GM23338 (cell line): ENCODE data around the gene SORCS2. TPM values are rescaled to one million over a fixed set of nuclear protein-coding genes. Genes with fewer than 3 reads are reported as not detected.

Experiments used
- ATAC-seq: fragments of 200-7000 bp; cut with Tn5 transposase; 3 replicates; pipeline ENCODE4 v1.9.1; 2020
- DNase-seq: peaks from one replicate; pipeline ENCODE4 v3.0.0-alpha.2; 2015; ENCODE audit warnings: low spot score
- H2AFZ ChIP-seq: fragments of 200-600 bp; sonication (generic); 2 replicates; pipeline ENCODE4 v1.8.0; 2016; ENCODE audit warnings: antibody characterized with exemption, mild to moderate bottlenecking, moderate library complexity
- H3F3A ChIP-seq: fragments of 200-600 bp; sonication (generic); replicated peaks from 2 replicates; pipeline ENCODE4 v1.8.0; 2017; ENCODE audit warnings: antibody characterized with exemption, mixed run types, low read depth
- H3K27ac ChIP-seq: fragments of 200-600 bp; sonication (generic); 2 replicates; pipeline ENCODE4 v1.6.1; 2016; ENCODE audit warnings: low read depth
- H3K27me3 ChIP-seq: fragments of 200-600 bp; sonication (generic); 2 replicates; pipeline ENCODE4 v1.8.0; 2016; ENCODE audit warnings: mild to moderate bottlenecking, mixed run types, moderate library complexity; ENCODE audit not compliant: insufficient read depth
- H3K36me3 ChIP-seq: fragments of 200-600 bp; sonication (generic); 2 replicates; pipeline ENCODE4 v1.8.0; 2016; ENCODE audit warnings: mild to moderate bottlenecking; ENCODE audit not compliant: insufficient read depth
- H3K4me1 ChIP-seq: fragments of 200-600 bp; sonication (generic); 2 replicates; pipeline ENCODE4 v1.8.0; 2016; ENCODE audit warnings: mild to moderate bottlenecking, moderate library complexity; ENCODE audit not compliant: insufficient read depth
- H3K4me2 ChIP-seq: fragments of 200-600 bp; sonication (generic); 2 replicates; pipeline ENCODE4 v1.7.1; 2017; ENCODE audit warnings: mixed run types
- H3K4me3 ChIP-seq: fragments of 200-600 bp; sonication (generic); 2 replicates; pipeline ENCODE4 v1.6.1; 2016; ENCODE audit warnings: mixed run types
- H3K79me2 ChIP-seq: fragments of 200-600 bp; sonication (generic); replicated peaks from 2 replicates; pipeline ENCODE4 v1.8.0; 2017; ENCODE audit warnings: mild to moderate bottlenecking; ENCODE audit not compliant: insufficient read depth
- H3K9me2 ChIP-seq: fragments of 200-600 bp; sonication (generic); 2 replicates; pipeline ENCODE4 v1.8.0; 2017; ENCODE audit not compliant: insufficient read depth
- H4K20me1 ChIP-seq: fragments of 200-600 bp; sonication (generic); replicated peaks from 2 replicates; pipeline ENCODE4 v1.8.0; 2017; ENCODE audit warnings: mild to moderate bottlenecking; ENCODE audit not compliant: insufficient read depth
- H3K27ac Mint-ChIP-seq: 2 replicates; pipeline ENCODE4 v1.8.0; 2020; ENCODE audit warnings: inconsistent platforms, mild to moderate bottlenecking, moderate library complexity, mixed read lengths
- H3K27me3 Mint-ChIP-seq: 3 replicates; pipeline ENCODE4 v1.8.0; 2022; ENCODE audit warnings: low read depth, mild to moderate bottlenecking, moderate library complexity, mixed read lengths, inconsistent platforms; ENCODE audit not compliant: insufficient read depth, poor library complexity
- H3K36me3 Mint-ChIP-seq: 3 replicates; pipeline ENCODE4 v1.8.0; 2021; ENCODE audit warnings: low read depth, mild to moderate bottlenecking, inconsistent platforms, moderate library complexity, mixed read lengths
- H3K4me1 Mint-ChIP-seq: 3 replicates; pipeline ENCODE4 v1.8.0; 2020; ENCODE audit warnings: mild to moderate bottlenecking, inconsistent platforms, mixed read lengths
- H3K4me3 Mint-ChIP-seq: 3 replicates; pipeline ENCODE4 v1.8.0; 2021; ENCODE audit warnings: moderate library complexity, mild to moderate bottlenecking, inconsistent platforms, mixed read lengths
- H3K9me3 Mint-ChIP-seq: 3 replicates; pipeline ENCODE4 v1.8.0; 2020; ENCODE audit warnings: moderate library complexity, mild to moderate bottlenecking, inconsistent platforms, mixed read lengths
- CREB1 ChIP-seq: fragments of 250-450 bp; sonication (Bioruptor Pico); IDR thresholded peaks from 2 replicates; pipeline ENCODE4 v1.5.0; 2020; ENCODE audit warnings: low read depth, mild to moderate bottlenecking, moderate library complexity
- EZH2 ChIP-seq: fragments of 200-600 bp; sonication (generic); IDR thresholded peaks from one replicate; pipeline ENCODE4 v1.8.0; 2017; ENCODE audit warnings: antibody characterized with exemption, mild to moderate bottlenecking, low read depth; ENCODE audit not compliant: unreplicated experiment
- EZH2phosphoT487 ChIP-seq: fragments of 200-600 bp; sonication (generic); IDR thresholded peaks from one replicate; pipeline ENCODE4 v1.8.1; 2018; ENCODE audit warnings: antibody characterized with exemption; ENCODE audit not compliant: unreplicated experiment
- JUNB ChIP-seq: IDR thresholded peaks from one replicate; pipeline ENCODE4 v1.6.1; 2016; ENCODE audit warnings: antibody characterized with exemption; ENCODE audit not compliant: unreplicated experiment
- NANOG ChIP-seq: IDR thresholded peaks from 2 replicates; pipeline ENCODE4 v1.6.1; 2016; ENCODE audit warnings: antibody characterized with exemption, borderline replicate concordance
- REST ChIP-seq: IDR thresholded peaks from one replicate; pipeline ENCODE4 v1.6.1; 2018; ENCODE audit warnings: antibody characterized with exemption; ENCODE audit not compliant: unreplicated experiment
- STAT1 ChIP-seq: IDR thresholded peaks from one replicate; pipeline ENCODE4 v1.6.1; 2016; ENCODE audit warnings: antibody characterized with exemption; ENCODE audit not compliant: unreplicated experiment
- ZNF114 ChIP-seq: fragments of 250-450 bp; sonication (Bioruptor Pico); IDR thresholded peaks from 2 replicates; pipeline ENCODE4 v1.5.0; 2020; ENCODE audit warnings: mild to moderate bottlenecking, moderate library complexity
- ZNF331 ChIP-seq: fragments of 250-450 bp; sonication (Bioruptor Pico); IDR thresholded peaks from 2 replicates; pipeline ENCODE4 v1.5.0; 2020; ENCODE audit warnings: low read depth, mild to moderate bottlenecking, moderate library complexity
- polyA plus RNA-seq: library from polyadenylated mRNA; unstranded; fragments of >200 nt; fragmentation: Nextera tagmentation; extraction: Ambion mirVana; gene quantifications from 2 replicates; pipeline ENCODE4 v1.2.1, GENCODE V29; 2016
- total RNA-seq: library from RNA; depleted of rRNA; stranded (reverse); fragments of >200 nt; shearing (Covaris generic); gene quantifications from 2 replicates; pipeline ENCODE4 v1.2.3, GENCODE V29; 2014
- TF ChIP-seq, protein P1 (sequence below), 2 experiments: fragments of 200-600 bp in 1 of 2; sonication (generic) in 1 of 2; conservative IDR thresholded peaks; 2 replicates each; pipeline versions ENCODE4 v1.5.1 to v1.6.1; 2016 to 2017; ENCODE audit warnings: antibody characterized with exemption in 2 of 2, low read depth in 2 of 2, mild to moderate bottlenecking in 2 of 2, moderate library complexity in 1 of 2
- TF ChIP-seq, protein P2 (sequence below): IDR thresholded peaks from 2 replicates; pipeline ENCODE4 v1.6.1; 2016; ENCODE audit warnings: antibody characterized with exemption
- TF ChIP-seq, protein P3 (sequence below): fragments of 250-450 bp; sonication (Bioruptor Pico); IDR thresholded peaks from 2 replicates; pipeline ENCODE4 v1.5.0; 2020; ENCODE audit warnings: mild to moderate bottlenecking, moderate library complexity

SORCS2 gene
- total and polyA plus RNA-seq, 2 experiments from 2014 or later, result 0.47 to 2.4 TPM

GRCh38 chr4:7227008-7227407 is 34.7 kb downstream of the SORCS2 start:
- no peaks in the 10 kb centered on the region for H3K4me1 ChIP-seq

More at GRCh38 chr4:7227008-7227407, 34.7 kb downstream of the SORCS2 start:
- no peaks in the 10 kb centered on the region for H3F3A ChIP-seq
- no peaks in the 10 kb centered on the region for H3K79me2 ChIP-seq
- DNase-seq (no peak), ATAC-seq (no peak)
- H3K4me2 ChIP-seq, result no peak overlapping the region
- H3K4me3 Mint-ChIP-seq, result no peak overlapping the region
- H3K27ac ChIP-seq, result no peak overlapping the region
- H3K27me3 Mint-ChIP-seq, result peaks cover 2% of the 10 kb centered on the region
- H3K27ac Mint-ChIP-seq, result no peak overlapping the region
- H2AFZ ChIP-seq, result no peak overlapping the region
- TF ChIP-seq STAT1 (no peak), NANOG (no peak), EZH2 (no peak), REST (no peak), JUNB (no peak), CREB1 (CRISPR knock-in tag) (no peak), ZNF114 (CRISPR knock-in tag) (no peak), ZNF331 (CRISPR knock-in tag) (no peak), EZH2phosphoT487 (no peak)
- TF ChIP-seq, protein P1, sequence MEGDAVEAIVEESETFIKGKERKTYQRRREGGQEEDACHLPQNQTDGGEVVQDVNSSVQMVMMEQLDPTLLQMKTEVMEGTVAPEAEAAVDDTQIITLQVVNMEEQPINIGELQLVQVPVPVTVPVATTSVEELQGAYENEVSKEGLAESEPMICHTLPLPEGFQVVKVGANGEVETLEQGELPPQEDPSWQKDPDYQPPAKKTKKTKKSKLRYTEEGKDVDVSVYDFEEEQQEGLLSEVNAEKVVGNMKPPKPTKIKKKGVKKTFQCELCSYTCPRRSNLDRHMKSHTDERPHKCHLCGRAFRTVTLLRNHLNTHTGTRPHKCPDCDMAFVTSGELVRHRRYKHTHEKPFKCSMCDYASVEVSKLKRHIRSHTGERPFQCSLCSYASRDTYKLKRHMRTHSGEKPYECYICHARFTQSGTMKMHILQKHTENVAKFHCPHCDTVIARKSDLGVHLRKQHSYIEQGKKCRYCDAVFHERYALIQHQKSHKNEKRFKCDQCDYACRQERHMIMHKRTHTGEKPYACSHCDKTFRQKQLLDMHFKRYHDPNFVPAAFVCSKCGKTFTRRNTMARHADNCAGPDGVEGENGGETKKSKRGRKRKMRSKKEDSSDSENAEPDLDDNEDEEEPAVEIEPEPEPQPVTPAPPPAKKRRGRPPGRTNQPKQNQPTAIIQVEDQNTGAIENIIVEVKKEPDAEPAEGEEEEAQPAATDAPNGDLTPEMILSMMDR (conservative IDR thresholded peaks at IDR 0.05; ENCODE audit: low read depth in 2 of 2), result no peak
- TF ChIP-seq, protein P2, sequence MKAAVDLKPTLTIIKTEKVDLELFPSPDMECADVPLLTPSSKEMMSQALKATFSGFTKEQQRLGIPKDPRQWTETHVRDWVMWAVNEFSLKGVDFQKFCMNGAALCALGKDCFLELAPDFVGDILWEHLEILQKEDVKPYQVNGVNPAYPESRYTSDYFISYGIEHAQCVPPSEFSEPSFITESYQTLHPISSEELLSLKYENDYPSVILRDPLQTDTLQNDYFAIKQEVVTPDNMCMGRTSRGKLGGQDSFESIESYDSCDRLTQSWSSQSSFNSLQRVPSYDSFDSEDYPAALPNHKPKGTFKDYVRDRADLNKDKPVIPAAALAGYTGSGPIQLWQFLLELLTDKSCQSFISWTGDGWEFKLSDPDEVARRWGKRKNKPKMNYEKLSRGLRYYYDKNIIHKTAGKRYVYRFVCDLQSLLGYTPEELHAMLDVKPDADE, result no peak
- TF ChIP-seq, protein P3, sequence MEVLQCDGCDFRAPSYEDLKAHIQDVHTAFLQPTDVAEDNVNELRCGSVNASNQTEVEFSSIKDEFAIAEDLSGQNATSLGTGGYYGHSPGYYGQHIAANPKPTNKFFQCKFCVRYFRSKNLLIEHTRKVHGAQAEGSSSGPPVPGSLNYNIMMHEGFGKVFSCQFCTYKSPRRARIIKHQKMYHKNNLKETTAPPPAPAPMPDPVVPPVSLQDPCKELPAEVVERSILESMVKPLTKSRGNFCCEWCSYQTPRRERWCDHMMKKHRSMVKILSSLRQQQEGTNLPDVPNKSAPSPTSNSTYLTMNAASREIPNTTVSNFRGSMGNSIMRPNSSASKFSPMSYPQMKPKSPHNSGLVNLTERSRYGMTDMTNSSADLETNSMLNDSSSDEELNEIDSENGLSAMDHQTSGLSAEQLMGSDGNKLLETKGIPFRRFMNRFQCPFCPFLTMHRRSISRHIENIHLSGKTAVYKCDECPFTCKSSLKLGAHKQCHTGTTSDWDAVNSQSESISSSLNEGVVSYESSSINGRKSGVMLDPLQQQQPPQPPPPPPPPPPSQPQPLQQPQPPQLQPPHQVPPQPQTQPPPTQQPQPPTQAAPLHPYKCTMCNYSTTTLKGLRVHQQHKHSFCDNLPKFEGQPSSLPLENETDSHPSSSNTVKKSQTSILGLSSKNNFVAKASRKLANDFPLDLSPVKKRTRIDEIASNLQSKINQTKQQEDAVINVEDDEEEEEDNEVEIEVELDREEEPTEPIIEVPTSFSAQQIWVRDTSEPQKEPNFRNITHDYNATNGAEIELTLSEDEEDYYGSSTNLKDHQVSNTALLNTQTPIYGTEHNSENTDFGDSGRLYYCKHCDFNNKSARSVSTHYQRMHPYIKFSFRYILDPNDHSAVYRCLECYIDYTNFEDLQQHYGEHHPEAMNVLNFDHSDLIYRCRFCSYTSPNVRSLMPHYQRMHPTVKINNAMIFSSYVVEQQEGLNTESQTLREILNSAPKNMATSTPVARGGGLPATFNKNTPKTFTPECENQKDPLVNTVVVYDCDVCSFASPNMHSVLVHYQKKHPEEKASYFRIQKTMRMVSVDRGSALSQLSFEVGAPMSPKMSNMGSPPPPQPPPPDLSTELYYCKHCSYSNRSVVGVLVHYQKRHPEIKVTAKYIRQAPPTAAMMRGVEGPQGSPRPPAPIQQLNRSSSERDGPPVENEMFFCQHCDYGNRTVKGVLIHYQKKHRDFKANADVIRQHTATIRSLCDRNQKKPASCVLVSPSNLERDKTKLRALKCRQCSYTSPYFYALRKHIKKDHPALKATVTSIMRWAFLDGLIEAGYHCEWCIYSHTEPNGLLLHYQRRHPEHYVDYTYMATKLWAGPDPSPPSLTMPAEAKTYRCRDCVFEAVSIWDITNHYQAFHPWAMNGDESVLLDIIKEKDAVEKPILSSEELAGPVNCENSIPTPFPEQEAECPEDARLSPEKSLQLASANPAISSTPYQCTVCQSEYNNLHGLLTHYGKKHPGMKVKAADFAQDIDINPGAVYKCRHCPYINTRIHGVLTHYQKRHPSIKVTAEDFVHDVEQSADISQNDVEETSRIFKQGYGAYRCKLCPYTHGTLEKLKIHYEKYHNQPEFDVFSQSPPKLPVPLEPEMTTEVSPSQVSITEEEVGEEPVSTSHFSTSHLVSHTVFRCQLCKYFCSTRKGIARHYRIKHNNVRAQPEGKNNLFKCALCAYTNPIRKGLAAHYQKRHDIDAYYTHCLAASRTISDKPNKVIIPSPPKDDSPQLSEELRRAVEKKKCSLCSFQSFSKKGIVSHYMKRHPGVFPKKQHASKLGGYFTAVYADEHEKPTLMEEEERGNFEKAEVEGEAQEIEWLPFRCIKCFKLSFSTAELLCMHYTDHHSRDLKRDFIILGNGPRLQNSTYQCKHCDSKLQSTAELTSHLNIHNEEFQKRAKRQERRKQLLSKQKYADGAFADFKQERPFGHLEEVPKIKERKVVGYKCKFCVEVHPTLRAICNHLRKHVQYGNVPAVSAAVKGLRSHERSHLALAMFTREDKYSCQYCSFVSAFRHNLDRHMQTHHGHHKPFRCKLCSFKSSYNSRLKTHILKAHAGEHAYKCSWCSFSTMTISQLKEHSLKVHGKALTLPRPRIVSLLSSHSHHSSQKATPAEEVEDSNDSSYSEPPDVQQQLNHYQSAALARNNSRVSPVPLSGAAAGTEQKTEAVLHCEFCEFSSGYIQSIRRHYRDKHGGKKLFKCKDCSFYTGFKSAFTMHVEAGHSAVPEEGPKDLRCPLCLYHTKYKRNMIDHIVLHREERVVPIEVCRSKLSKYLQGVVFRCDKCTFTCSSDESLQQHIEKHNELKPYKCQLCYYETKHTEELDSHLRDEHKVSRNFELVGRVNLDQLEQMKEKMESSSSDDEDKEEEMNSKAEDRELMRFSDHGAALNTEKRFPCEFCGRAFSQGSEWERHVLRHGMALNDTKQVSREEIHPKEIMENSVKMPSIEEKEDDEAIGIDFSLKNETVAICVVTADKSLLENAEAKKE (CRISPR knock-in tag), result no peak
- H3K4me3 ChIP-seq, result no peak overlapping the region
- H4K20me1 ChIP-seq, result no peaks in the 10 kb centered on the region
- no peaks in the 10 kb centered on the region for H3K36me3 ChIP-seq
- no peaks in the 10 kb centered on the region for H3K4me1 Mint-ChIP-seq
- no peaks in the 10 kb centered on the region for H3K9me2 ChIP-seq
- H3K36me3 Mint-ChIP-seq, result no peaks in the 10 kb centered on the region
- no peaks in the 10 kb centered on the region for H3K27me3 ChIP-seq
- no peaks in the 10 kb centered on the region for H3K9me3 Mint-ChIP-seq
